Lower lobe of right lung (tissue), 2 donors: Measurements from ENCODE around the gene MOV10. TPM values are rescaled to one million over a fixed set of nuclear protein-coding genes. Genes with fewer than 3 reads are reported as not detected.
A peak's percentile ranks its signal among the peaks of the same experiment; 100 is the strongest.

ENCODE experiments used
- ATAC-seq, 2 donors: fragments of 200-7000 bp; cut with Tn5 transposase; one replicate each; pipeline ENCODE4 v1.9.1; 2020 to 2022; ENCODE audit warnings: mild to moderate bottlenecking in 2 of 2, moderate library complexity in 2 of 2
- DNase-seq: peaks from one replicate; pipeline ENCODE4 v3.0.0-alpha.2; 2020
- H3K27ac ChIP-seq: fragments of 200-600 bp; one replicate; pipeline ENCODE4 v1.8.0; 2022
- H3K27me3 ChIP-seq: fragments of 200-600 bp; one replicate; pipeline ENCODE4 v1.8.0; 2022; ENCODE audit warnings: low read depth
- H3K36me3 ChIP-seq: fragments of 200-600 bp; one replicate; pipeline ENCODE4 v1.8.0; 2022; ENCODE audit warnings: mild to moderate bottlenecking
- H3K4me1 ChIP-seq: fragments of 200-600 bp; one replicate; pipeline ENCODE4 v1.8.0; 2022
- H3K4me3 ChIP-seq: fragments of 200-600 bp; one replicate; pipeline ENCODE4 v1.8.0; 2022; ENCODE audit warnings: mild to moderate bottlenecking
- H3K9me3 ChIP-seq: fragments of 200-600 bp; one replicate; pipeline ENCODE4 v1.8.0; 2022
- intact Hi-C: fragments of 100-400 bp; cut with DNase I; formaldehyde crosslinking; loops from one replicate; pipeline ENCODE4 v1.11.0; 2022
- total RNA-seq: library from RNA; stranded (reverse); fragmentation: NEBNext Ultra II Directional; extraction: Animal tissue kit (Norgen Biotek cat#: 25700); gene quantifications from one replicate; pipeline ENCODE4 v1.2.1, GENCODE V29; 2021
- TF ChIP-seq, protein P1 (sequence below): fragments of 200-600 bp; IDR thresholded peaks from one replicate; pipeline ENCODE4 v1.8.0; 2022; ENCODE audit warnings: antibody characterized with exemption, mild to moderate bottlenecking
- donor health status: DM: no; HTN: yes; CAD: no; lungs with severe emphysema.

Gene MOV10
- total RNA-seq, 1 donor from 2014 or later = 72.3 TPM

DNA sequence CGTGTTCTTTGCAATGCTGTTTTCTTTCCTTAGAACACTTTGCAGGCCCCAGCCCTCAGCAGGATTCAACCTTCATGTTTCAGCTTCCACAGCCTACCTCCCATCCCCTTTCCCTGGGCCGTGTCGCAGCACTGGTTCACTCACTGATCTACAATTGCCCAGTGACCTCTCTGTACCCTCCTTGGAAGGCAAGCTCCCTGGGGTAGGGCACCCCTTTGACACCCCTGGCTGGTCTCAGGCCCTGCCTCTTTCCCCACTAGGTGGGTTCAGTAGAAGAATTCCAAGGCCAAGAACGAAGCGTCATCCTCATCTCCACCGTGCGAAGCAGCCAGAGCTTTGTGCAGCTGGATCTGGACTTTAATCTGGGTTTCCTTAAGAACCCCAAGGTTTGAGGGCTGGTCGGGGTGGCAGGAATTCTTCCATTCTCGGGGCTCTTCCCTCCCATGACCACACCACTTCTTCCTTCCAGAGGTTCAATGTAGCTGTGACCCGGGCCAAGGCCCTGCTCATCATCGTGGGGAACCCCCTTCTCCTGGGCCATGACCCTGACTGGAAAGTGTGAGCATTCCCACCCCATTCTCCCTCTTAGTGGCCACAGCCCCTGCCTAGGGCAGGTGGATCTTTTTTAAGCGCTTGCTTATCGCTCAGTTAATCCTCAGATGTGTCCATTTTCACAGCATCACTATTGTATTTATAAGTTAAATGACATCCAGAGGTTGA, 25.1 kb downstream of the MOV10 start:
- ATAC-seq (no peak), DNase-seq (no peak)
- Histone ChIP-seq H3K9me3 (no peaks in the 10 kb centered on the region), H3K36me3 (peaks cover 88% of the 10 kb centered on the region), H3K4me1 (peaks cover 63% of the 10 kb centered on the region), H3K27me3 (no peaks in the 10 kb centered on the region), H3K27ac (peak overlapping the region; percentile 84), H3K4me3 (no peak overlapping the region)
- TF ChIP-seq, protein P1, sequence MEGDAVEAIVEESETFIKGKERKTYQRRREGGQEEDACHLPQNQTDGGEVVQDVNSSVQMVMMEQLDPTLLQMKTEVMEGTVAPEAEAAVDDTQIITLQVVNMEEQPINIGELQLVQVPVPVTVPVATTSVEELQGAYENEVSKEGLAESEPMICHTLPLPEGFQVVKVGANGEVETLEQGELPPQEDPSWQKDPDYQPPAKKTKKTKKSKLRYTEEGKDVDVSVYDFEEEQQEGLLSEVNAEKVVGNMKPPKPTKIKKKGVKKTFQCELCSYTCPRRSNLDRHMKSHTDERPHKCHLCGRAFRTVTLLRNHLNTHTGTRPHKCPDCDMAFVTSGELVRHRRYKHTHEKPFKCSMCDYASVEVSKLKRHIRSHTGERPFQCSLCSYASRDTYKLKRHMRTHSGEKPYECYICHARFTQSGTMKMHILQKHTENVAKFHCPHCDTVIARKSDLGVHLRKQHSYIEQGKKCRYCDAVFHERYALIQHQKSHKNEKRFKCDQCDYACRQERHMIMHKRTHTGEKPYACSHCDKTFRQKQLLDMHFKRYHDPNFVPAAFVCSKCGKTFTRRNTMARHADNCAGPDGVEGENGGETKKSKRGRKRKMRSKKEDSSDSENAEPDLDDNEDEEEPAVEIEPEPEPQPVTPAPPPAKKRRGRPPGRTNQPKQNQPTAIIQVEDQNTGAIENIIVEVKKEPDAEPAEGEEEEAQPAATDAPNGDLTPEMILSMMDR = no peak
- intact Hi-C loops = no loop called here

DNA sequence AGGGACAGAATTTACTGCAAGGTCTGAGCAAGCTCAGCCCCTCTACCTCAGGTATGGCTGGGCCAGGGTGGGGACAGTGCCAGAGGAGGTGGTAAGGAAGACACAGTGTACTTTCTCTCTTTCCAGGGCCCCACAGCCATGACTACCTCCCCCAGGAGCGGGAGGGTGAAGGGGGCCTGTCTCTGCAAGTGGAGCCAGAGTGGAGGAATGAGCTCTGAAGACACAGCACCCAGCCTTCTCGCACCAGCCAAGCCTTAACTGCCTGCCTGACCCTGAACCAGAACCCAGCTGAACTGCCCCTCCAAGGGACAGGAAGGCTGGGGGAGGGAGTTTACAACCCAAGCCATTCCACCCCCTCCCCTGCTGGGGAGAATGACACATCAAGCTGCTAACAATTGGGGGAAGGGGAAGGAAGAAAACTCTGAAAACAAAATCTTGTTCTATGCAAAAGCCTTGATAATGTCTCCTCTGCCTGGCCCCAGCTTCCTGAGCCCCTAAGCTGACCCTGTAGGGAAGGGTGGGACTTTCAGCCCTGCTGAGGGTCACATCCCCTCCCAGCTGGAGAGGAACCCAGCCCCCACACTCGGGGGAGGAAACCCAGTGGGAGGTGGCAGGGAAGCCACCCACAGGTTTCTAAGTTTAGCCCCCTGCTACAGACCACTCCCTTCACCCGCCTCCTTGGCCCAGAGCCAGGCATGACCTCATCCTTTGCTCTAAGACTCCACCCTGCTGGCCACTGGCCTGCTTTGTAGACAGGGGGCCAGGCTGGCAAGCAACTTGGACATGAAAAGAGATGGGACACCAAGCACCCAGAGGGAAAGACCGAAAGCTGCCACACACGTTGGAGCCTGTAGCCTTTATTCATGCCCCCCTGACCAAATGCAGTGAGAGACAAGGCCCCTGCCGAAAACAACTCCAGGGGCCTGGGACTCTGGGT, 26.1 kb downstream of the MOV10 start:
- H3K36me3 ChIP-seq = peaks cover 78% of the 10 kb centered on the region
- ATAC-seq (peak; percentile 72 to 77), DNase-seq (peak; percentile 93)
- intact Hi-C loops = no loop called here
- TF ChIP-seq, protein P1 = no peak
- H3K4me3 ChIP-seq = no peak overlapping the region
- peaks cover 73% of the 10 kb centered on the region for H3K4me1 ChIP-seq
- H3K27ac ChIP-seq = peak overlapping the region; percentile 84
- no peaks in the 10 kb centered on the region for H3K9me3 ChIP-seq
- no peaks in the 10 kb centered on the region for H3K27me3 ChIP-seq

DNA sequence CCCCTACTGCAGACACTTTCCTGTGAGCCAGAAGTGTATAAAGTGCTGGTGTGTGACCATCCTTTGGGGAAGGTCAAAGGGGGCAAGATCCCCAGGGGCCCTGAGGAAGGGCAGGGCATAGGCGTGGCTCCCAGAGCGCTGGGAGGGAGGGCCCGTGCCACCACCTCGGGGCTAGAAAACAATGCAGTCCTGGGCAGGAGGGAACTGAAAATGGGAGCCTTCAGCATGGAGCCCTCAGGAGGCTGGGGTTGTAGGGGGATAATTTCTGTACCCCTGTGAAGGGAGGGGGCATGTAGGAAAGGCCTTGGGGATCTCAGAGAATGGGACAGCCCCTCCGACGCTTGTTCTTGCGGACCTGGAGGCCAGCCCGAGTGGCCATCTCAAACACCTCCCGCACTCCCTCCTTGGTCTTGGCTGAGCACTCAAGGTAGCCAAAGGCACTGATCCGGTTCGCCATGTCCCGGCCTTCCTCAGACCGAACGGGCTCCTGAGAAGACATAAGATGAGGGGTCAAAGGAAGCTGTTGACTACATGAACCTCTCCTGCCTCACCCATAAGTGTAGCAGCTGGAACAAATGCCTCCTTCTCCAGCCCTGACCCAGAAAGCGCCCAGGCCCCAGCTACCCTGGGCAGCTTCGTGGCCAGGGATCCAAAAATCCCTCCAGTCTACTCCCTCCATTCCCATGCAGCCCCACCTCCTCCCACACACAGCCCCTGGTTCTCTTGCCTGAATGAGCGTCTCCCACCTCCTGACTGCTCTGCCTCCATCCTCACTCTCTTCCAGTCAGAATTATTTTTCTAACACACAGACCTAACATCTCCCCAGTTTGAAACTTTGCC, 27.0 kb downstream of the MOV10 start:
- ATAC-seq = no peak
- Histone ChIP-seq H3K27ac (peak overlapping the region; percentile 84), H3K36me3 (peaks cover 69% of the 10 kb centered on the region), H3K4me1 (peaks cover 79% of the 10 kb centered on the region), H3K4me3 (no peak overlapping the region), H3K9me3 (no peaks in the 10 kb centered on the region), H3K27me3 (no peaks in the 10 kb centered on the region)
- DNase-seq = no peak
- intact Hi-C loops = no loop called here
- TF ChIP-seq, protein P1 = no peak

DNA sequence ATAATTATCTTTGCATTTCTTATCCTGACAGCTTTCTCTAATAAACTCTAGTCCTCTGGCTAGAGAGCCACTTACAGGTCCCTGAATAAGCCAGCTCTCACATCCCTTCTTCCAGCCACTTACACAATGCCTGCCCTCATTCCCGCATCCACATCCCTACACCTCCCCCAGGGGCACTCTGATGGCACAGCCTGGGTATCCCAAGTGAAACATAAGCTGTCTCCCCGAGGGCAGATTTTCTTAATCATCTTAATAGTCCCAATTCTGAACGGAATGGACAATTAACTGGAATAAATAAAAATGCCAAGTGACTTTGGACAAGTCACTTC, 27.6 kb downstream of the MOV10 start:
- H3K9me3 ChIP-seq = no peaks in the 10 kb centered on the region
- TF ChIP-seq, protein P1 = no peak
- H3K4me3 ChIP-seq = no peak overlapping the region
- peak overlapping the region; percentile 84 for H3K27ac ChIP-seq
- no peak for DNase-seq
- H3K4me1 ChIP-seq = peaks cover 79% of the 10 kb centered on the region
- peaks cover 63% of the 10 kb centered on the region for H3K36me3 ChIP-seq
- no peaks in the 10 kb centered on the region for H3K27me3 ChIP-seq
- intact Hi-C loops = no loop called here
- ATAC-seq = no peak
